ENCODE results near the gene TNFRSF25.

The TNFRSF25 gene

GRCh38 chr1:6486433-6487011 lies 20.5 kb upstream of the TNFRSF25 start:
- Histone ChIP-seq H3K27me3 (ENCODE audit: low read depth, low read length) (no peaks in the 10 kb centered on the region), H4K20me1 (ENCODE audit: insufficient read depth, low read length) (no peaks in the 10 kb centered on the region), H2AFZ (ENCODE audit: low read depth, low read length) (peak overlapping the region; percentile 59; the same call in 1 of the 2 replicates), H3K4me3 (ENCODE audit: low read length) (peak overlapping the region; percentile 56), H3K79me2 (ENCODE audit: low read length) (no peaks in the 10 kb centered on the region), H3K9me3 (ENCODE audit: insufficient read depth, low read length) (no peaks in the 10 kb centered on the region), H3K4me1 (ENCODE audit: low read length) (peaks cover 13% of the 10 kb centered on the region), H3K4me2 (ENCODE audit: low read length) (peak overlapping the region; percentile 67), H3K9ac (ENCODE audit: low read length) (no peak overlapping the region), H3K36me3 (replicated peaks; ENCODE audit: low read depth, low read length) (no peaks in the 10 kb centered on the region), H3K27ac (ENCODE audit: low read length) (no peak overlapping the region)
- TF ChIP-seq CTCF (IDR thresholded peaks at IDR 0.05; ENCODE audit: low read depth, low read length): peak; percentile 64
- TF ChIP-seq EZH2phosphoT487 (IDR thresholded peaks at IDR 0.05; ENCODE audit: low read depth): no peak

- peak overlapping the region; percentile 67; the same call in 1 of the 2 replicates for H3K4me2 ChIP-seq (ENCODE audit: low read length)
- H4K20me1 ChIP-seq (ENCODE audit: insufficient read depth, low read length): no peaks in the 10 kb centered on the region
- H3K27ac ChIP-seq (ENCODE audit: low read length): no peak overlapping the region
- H3K27me3 ChIP-seq (ENCODE audit: low read depth, low read length): no peaks in the 10 kb centered on the region
- no peaks in the 10 kb centered on the region for H3K79me2 ChIP-seq (ENCODE audit: low read length)
- TF ChIP-seq EZH2phosphoT487 (IDR thresholded peaks at IDR 0.05; ENCODE audit: low read depth) (no peak), CTCF (IDR thresholded peaks at IDR 0.05; ENCODE audit: low read depth, low read length) (no peak)
- H3K4me1 ChIP-seq (ENCODE audit: low read length): peaks cover 10% of the 10 kb centered on the region; the same call in 1 of the 2 replicates
- no peak overlapping the region for H2AFZ ChIP-seq (ENCODE audit: low read depth, low read length)
- H3K4me3 ChIP-seq (ENCODE audit: low read length): no peak overlapping the region
- no peaks in the 10 kb centered on the region for H3K36me3 ChIP-seq (replicated peaks; ENCODE audit: low read depth, low read length)
- H3K9me3 ChIP-seq (ENCODE audit: insufficient read depth, low read length): no peaks in the 10 kb centered on the region
- no peak overlapping the region for H3K9ac ChIP-seq (ENCODE audit: low read length)
Measured at GRCh38 chr1:6485168-6486101, 19.5 kb upstream of the TNFRSF25 start.

GRCh38 chr1:6484826-6485167 lies 18.8 kb upstream of the TNFRSF25 start:
- Histone ChIP-seq H3K79me2 (ENCODE audit: low read length) (no peaks in the 10 kb centered on the region), H3K9ac (ENCODE audit: low read length) (no peak overlapping the region), H3K4me1 (ENCODE audit: low read length) (peaks cover 10% of the 10 kb centered on the region; the same call in 1 of the 2 replicates), H2AFZ (ENCODE audit: low read depth, low read length) (no peak overlapping the region), H3K4me3 (ENCODE audit: low read length) (no peak overlapping the region), H3K36me3 (replicated peaks; ENCODE audit: low read depth, low read length) (no peaks in the 10 kb centered on the region), H4K20me1 (ENCODE audit: insufficient read depth, low read length) (no peaks in the 10 kb centered on the region), H3K27me3 (ENCODE audit: low read depth, low read length) (no peaks in the 10 kb centered on the region), H3K27ac (ENCODE audit: low read length) (no peak overlapping the region), H3K4me2 (ENCODE audit: low read length) (no peak overlapping the region), H3K9me3 (ENCODE audit: insufficient read depth, low read length) (no peaks in the 10 kb centered on the region)
- TF ChIP-seq CTCF (IDR thresholded peaks at IDR 0.05; ENCODE audit: low read depth, low read length): no peak
- TF ChIP-seq EZH2phosphoT487 (IDR thresholded peaks at IDR 0.05; ENCODE audit: low read depth): no peak

- no peaks in the 10 kb centered on the region for H4K20me1 ChIP-seq (ENCODE audit: insufficient read depth, low read length)
- no peaks in the 10 kb centered on the region for H3K9me3 ChIP-seq (ENCODE audit: insufficient read depth, low read length)
- no peak overlapping the region for H3K9ac ChIP-seq (ENCODE audit: low read length)
- H3K27me3 ChIP-seq (ENCODE audit: low read depth, low read length): no peaks in the 10 kb centered on the region
- H3K4me2 ChIP-seq (ENCODE audit: low read length): no peak overlapping the region
- H2AFZ ChIP-seq (ENCODE audit: low read depth, low read length): no peak overlapping the region
- TF ChIP-seq EZH2phosphoT487 (IDR thresholded peaks at IDR 0.05; ENCODE audit: low read depth) (no peak), CTCF (IDR thresholded peaks at IDR 0.05; ENCODE audit: low read depth, low read length) (no peak)
- 0 out of 2 replicates have a peak, but pooled peaks cover 6% of the 10 kb centered on the region for H3K4me1 ChIP-seq (ENCODE audit: low read length)
- no peak overlapping the region for H3K27ac ChIP-seq (ENCODE audit: low read length)
- H3K4me3 ChIP-seq (ENCODE audit: low read length): no peak overlapping the region
- H3K79me2 ChIP-seq (ENCODE audit: low read length): no peaks in the 10 kb centered on the region
- H3K36me3 ChIP-seq (replicated peaks; ENCODE audit: low read depth, low read length): no peaks in the 10 kb centered on the region
Measured at GRCh38 chr1:6483761-6484117, 17.8 kb upstream of the TNFRSF25 start.

Data from OCI-LY3 (cell line).